ENCODE measurements around the gene GAREM1.
A peak's percentile ranks its signal among the peaks of the same experiment; 100 is the strongest.

GAREM1 gene

DNA sequence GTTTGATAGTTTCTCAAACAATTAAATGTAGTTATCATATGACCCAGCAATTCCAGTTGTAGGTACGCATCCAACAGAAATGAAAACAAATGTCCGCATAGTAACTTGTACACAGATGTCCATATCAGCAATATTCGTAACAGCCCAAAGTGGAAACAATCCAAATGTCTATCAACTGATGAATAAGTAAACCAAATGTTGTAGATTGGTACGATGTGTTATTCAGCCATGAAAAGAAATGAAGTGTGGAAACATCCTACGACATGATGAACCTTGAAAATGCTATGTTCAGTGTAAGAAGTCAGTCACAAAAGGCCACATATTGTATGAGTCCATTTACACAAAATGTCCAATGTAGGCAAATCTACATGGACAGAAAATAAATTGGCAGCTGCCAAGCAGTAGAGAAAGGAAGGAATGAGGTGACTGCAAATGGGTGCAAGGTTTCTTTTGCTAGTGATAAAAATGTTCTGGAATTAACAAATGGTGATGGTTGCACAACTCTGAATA is 26.9 kb downstream of the GAREM1 start:
- no peak overlapping the region for H3K4me3 ChIP-seq
- peaks cover 0 to 28% (median 6%) of the 10 kb centered on the region in 4 donors for H3K4me1 ChIP-seq
- no peak overlapping the region for H3K27ac ChIP-seq
- no peaks in the 10 kb centered on the region for H3K27me3 ChIP-seq
- no peaks in the 10 kb centered on the region for H3K36me3 ChIP-seq
- intact Hi-C loops (cut with DNase I; ENCODE audit: low total_unique reads) = no loop called here
- no peak for DNase-seq
- TF ChIP-seq, protein P1, sequence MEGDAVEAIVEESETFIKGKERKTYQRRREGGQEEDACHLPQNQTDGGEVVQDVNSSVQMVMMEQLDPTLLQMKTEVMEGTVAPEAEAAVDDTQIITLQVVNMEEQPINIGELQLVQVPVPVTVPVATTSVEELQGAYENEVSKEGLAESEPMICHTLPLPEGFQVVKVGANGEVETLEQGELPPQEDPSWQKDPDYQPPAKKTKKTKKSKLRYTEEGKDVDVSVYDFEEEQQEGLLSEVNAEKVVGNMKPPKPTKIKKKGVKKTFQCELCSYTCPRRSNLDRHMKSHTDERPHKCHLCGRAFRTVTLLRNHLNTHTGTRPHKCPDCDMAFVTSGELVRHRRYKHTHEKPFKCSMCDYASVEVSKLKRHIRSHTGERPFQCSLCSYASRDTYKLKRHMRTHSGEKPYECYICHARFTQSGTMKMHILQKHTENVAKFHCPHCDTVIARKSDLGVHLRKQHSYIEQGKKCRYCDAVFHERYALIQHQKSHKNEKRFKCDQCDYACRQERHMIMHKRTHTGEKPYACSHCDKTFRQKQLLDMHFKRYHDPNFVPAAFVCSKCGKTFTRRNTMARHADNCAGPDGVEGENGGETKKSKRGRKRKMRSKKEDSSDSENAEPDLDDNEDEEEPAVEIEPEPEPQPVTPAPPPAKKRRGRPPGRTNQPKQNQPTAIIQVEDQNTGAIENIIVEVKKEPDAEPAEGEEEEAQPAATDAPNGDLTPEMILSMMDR (IDR thresholded peaks at IDR 0.05) = no peak
- no peaks in the 10 kb centered on the region for H3K9me3 ChIP-seq

GRCh38 chr18:32443033-32443705 is 27.5 kb downstream of the GAREM1 start:
- TF ChIP-seq, protein P1 (IDR thresholded peaks at IDR 0.05) = no peak
- no peak for DNase-seq
- Histone ChIP-seq H3K4me3 (no peak overlapping the region), H3K27ac (no peak overlapping the region), H3K27me3 (no peaks in the 10 kb centered on the region), H3K36me3 (no peaks in the 10 kb centered on the region), H3K4me1 (peaks cover 0 to 34% (median 7%) of the 10 kb centered on the region in 4 donors), H3K9me3 (no peaks in the 10 kb centered on the region)
- intact Hi-C loops (cut with DNase I; ENCODE audit: low total_unique reads) = no loop called here

GRCh38 chr18:32442575-32442974 is 28.1 kb downstream of the GAREM1 start:
- DNase-seq = no peak
- H3K9me3 ChIP-seq = no peaks in the 10 kb centered on the region
- H3K27ac ChIP-seq = no peak overlapping the region
- TF ChIP-seq, protein P1 (IDR thresholded peaks at IDR 0.05) = no peak
- intact Hi-C loops (cut with DNase I; ENCODE audit: low total_unique reads) = no loop called here
- H3K36me3 ChIP-seq = no peaks in the 10 kb centered on the region
- no peaks in the 10 kb centered on the region for H3K27me3 ChIP-seq
- no peak overlapping the region for H3K4me3 ChIP-seq
- H3K4me1 ChIP-seq = peaks cover 0 to 40% (median 10%) of the 10 kb centered on the region in 4 donors

DNA sequence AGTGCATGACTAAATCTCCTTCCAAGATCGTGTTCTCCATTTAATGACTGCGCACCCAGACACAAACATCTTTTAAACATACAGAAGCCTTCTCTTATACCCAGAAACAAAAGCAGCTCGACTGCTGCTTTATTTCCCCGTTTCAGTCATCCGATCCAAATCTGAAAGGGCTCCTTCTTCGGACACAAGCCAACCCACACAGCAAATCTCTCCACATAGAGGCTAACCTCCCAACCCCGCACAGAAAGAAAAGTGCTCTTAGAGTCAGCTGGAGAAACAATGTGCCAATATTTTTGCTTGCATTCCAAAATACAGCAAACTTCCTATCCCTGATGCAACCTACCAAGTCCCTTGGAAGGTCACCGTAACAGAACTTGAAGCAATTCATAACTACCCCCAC is 29.1 kb downstream of the GAREM1 start:
- no peak for DNase-seq
- intact Hi-C loops (cut with DNase I; ENCODE audit: low total_unique reads) = no loop called here

DNA sequence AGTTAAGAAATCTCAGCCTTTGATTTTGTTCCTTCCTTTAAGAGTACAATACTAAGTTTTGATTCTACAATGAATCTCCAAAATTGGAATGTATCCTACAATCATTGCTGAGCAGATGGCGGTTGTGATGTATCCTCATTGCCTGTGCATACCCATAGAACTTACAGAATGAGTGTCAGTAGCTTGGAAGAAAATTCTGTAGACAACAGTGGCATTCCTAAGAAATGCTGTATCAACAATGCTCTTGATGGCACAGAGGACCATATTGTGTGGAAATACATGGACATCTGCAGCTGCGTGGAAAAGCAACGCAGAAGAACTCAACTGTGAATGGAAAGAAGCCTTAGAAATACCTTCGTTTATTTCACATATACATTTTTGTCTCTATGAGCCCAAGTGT is 30.2 kb downstream of the GAREM1 start:
- no peak overlapping the region for H3K27ac ChIP-seq
- intact Hi-C loops (cut with DNase I; ENCODE audit: low total_unique reads) = no loop called here
- TF ChIP-seq, protein P1 (IDR thresholded peaks at IDR 0.05) = no peak
- H3K27me3 ChIP-seq = no peaks in the 10 kb centered on the region
- no peak overlapping the region for H3K4me3 ChIP-seq
- no peak for DNase-seq
- no peaks in the 10 kb centered on the region for H3K9me3 ChIP-seq
- H3K4me1 ChIP-seq = peaks cover 0 to 61% (median 17%) of the 10 kb centered on the region in 4 donors
- no peaks in the 10 kb centered on the region for H3K36me3 ChIP-seq

More for the DNA sequence above, 29.1 kb downstream of the GAREM1 start:
- TF ChIP-seq, protein P1 (IDR thresholded peaks at IDR 0.05) = no peak
- Histone ChIP-seq H3K4me1 (peaks cover 0 to 51% (median 14%) of the 10 kb centered on the region in 4 donors), H3K36me3 (no peaks in the 10 kb centered on the region), H3K9me3 (no peaks in the 10 kb centered on the region), H3K27me3 (no peaks in the 10 kb centered on the region), H3K4me3 (peak overlapping the region; percentile 26 to 35), H3K27ac (peak overlapping the region; percentile 21 to 40)

Measured in tibial artery (tissue), 4 donors.